GM21515 (cell line): Measurements from ENCODE around the gene HOXA6.
A peak's percentile ranks its signal among the peaks of the same experiment; 100 is the strongest.

Source experiments
- ATAC-seq: cut with Tn5 transposase; IDR thresholded peaks from one replicate; pipeline ENCODE4 v1.9.1; 2021; ENCODE audit not compliant: unreplicated experiment

HOXA6 gene

GRCh38 chr7:27151931-27152815, 4.6 kb upstream of the HOXA6 start, which contains the start of gene HOXA3:
Gene HOXA3, minus strand, starts transcription at chr7:27152583. Its CDS starts 41,943 bp downstream, at chr7:27110640.
- no peak for ATAC-seq

GRCh38 chr7:27151341-27151930, 3.9 kb upstream of the HOXA6 start:
- ATAC-seq: no peak

- ATAC-seq: peak; percentile 78
Observed at GRCh38 chr7:27150568-27151340, 3.2 kb upstream of the HOXA6 start.

GRCh38 chr7:27149842-27150567, 2.4 kb upstream of the HOXA6 start:
- ATAC-seq: no peak

- no peak for ATAC-seq
Observed at GRCh38 chr7:27148756-27149641, 1.4 kb upstream of the HOXA6 start.

- ATAC-seq: no peak
Observed at GRCh38 chr7:27148031-27148755, 619 bp upstream of the HOXA6 start.

GRCh38 chr7:27146491-27147198, 929 bp downstream of the HOXA6 start:
- no peak for ATAC-seq

- no peak for ATAC-seq
Observed at GRCh38 chr7:27145914-27146412, 1.6 kb downstream of the HOXA6 start.

GRCh38 chr7:27145165-27145913, 2.2 kb downstream of the HOXA6 start:
- no peak for ATAC-seq

GRCh38 chr7:27144781-27145164, 2.8 kb downstream of the HOXA6 start:
- no peak for ATAC-seq

GRCh38 chr7:27143950-27144780, 3.4 kb downstream of the HOXA6 start:
- ATAC-seq: no peak

- ATAC-seq: no peak
Observed at GRCh38 chr7:27143023-27143949, 4.3 kb downstream of the HOXA6 start, which contains the start of gene HOXA5. Gene HOXA5, minus strand, starts transcription at chr7:27143681. Its CDS starts 74 bp downstream, at chr7:27143607.

GRCh38 chr7:27142580-27143022, 5.0 kb downstream of the HOXA6 start:
- no peak for ATAC-seq

- no peak for ATAC-seq
Observed at GRCh38 chr7:27141923-27142579, 5.5 kb downstream of the HOXA6 start.
